GM23338 (cell line): ENCODE data around the gene FAM222A.

Experiments
- CTCF ChIP-seq, 2 experiments: fragments of 200-600 bp in 1 of 2; sonication (generic) in 1 of 2; conservative IDR thresholded peaks; 2 replicates each; pipeline versions ENCODE4 v1.5.1 to v1.6.1; 2016 to 2017; ENCODE audit warnings: antibody characterized with exemption in 2 of 2, low read depth in 2 of 2, mild to moderate bottlenecking in 2 of 2, moderate library complexity in 1 of 2
- EZH2 ChIP-seq: fragments of 200-600 bp; sonication (generic); IDR thresholded peaks from one replicate; pipeline ENCODE4 v1.8.0; 2017; ENCODE audit warnings: antibody characterized with exemption, mild to moderate bottlenecking, low read depth; ENCODE audit not compliant: unreplicated experiment
- EZH2phosphoT487 ChIP-seq: fragments of 200-600 bp; sonication (generic); IDR thresholded peaks from one replicate; pipeline ENCODE4 v1.8.1; 2018; ENCODE audit warnings: antibody characterized with exemption; ENCODE audit not compliant: unreplicated experiment
- JUNB ChIP-seq: IDR thresholded peaks from one replicate; pipeline ENCODE4 v1.6.1; 2016; ENCODE audit warnings: antibody characterized with exemption; ENCODE audit not compliant: unreplicated experiment
- POLR2AphosphoS5 ChIP-seq: IDR thresholded peaks from 2 replicates; pipeline ENCODE4 v1.6.1; 2016; ENCODE audit warnings: antibody characterized with exemption, low read depth

GRCh38 chr12:109679501-109680263 is 33.9 kb upstream of the FAM222A start:
- no peak for TF ChIP-seq POLR2AphosphoS5
- TF ChIP-seq CTCF (conservative IDR thresholded peaks at IDR 0.05; ENCODE audit: low read depth in 2 of 2), result no peak
- no peak for TF ChIP-seq EZH2phosphoT487
- TF ChIP-seq EZH2, result no peak
- TF ChIP-seq JUNB, result no peak
